ENCODE results near the gene NEGR1. TPM values are rescaled to one million over a fixed set of nuclear protein-coding genes. Genes with fewer than 3 reads are reported as not detected.

NEGR1 gene
- total RNA-seq, 4 donors from 2014 or later: 4.6 to 5.7 (median 5.0) TPM

GRCh38 chr1:71850515-71850914, 431.8 kb downstream of the NEGR1 start:
- ATAC-seq: peak in 1 of 2 donors; percentile 68
- intact Hi-C loops (cut with DNase I; ENCODE audit: low total_unique reads): no loop called here

DNA sequence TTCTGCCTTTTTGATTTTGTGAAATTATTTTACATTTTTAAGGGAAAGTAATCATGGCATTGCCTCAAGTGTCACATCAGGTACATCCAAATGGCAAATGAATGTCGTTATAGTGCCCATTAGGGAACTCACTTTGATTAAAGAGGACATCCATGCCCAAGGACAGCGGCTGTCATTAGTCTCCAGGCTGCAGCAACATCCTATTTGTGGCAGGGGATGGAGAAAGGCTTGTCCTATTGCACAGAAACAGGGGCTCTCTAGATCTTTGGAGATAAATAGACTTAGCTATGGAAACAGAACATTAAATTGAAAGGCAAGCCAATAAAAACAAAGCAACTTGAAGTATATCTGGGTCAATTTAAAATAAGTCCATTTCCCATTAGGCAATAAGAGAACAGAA, 439.3 kb downstream of the NEGR1 start:
- DNase-seq: no peak
- intact Hi-C loops (cut with DNase I; ENCODE audit: low total_unique reads): no loop called here
- H3K27ac ChIP-seq: no peak overlapping the region
- no peaks in the 10 kb centered on the region for H3K36me3 ChIP-seq
- H3K4me1 ChIP-seq: no peaks in the 10 kb centered on the region
- no peak for ATAC-seq
- no peaks in the 10 kb centered on the region for H3K9me3 ChIP-seq
- in situ Hi-C loops (cut with MboI; ENCODE audit: low sequenced_read_pairs in 4 of 4): no loop called here
- H3K4me3 ChIP-seq: no peak overlapping the region
- no peaks in the 10 kb centered on the region for H3K27me3 ChIP-seq
- TF ChIP-seq, protein P1, sequence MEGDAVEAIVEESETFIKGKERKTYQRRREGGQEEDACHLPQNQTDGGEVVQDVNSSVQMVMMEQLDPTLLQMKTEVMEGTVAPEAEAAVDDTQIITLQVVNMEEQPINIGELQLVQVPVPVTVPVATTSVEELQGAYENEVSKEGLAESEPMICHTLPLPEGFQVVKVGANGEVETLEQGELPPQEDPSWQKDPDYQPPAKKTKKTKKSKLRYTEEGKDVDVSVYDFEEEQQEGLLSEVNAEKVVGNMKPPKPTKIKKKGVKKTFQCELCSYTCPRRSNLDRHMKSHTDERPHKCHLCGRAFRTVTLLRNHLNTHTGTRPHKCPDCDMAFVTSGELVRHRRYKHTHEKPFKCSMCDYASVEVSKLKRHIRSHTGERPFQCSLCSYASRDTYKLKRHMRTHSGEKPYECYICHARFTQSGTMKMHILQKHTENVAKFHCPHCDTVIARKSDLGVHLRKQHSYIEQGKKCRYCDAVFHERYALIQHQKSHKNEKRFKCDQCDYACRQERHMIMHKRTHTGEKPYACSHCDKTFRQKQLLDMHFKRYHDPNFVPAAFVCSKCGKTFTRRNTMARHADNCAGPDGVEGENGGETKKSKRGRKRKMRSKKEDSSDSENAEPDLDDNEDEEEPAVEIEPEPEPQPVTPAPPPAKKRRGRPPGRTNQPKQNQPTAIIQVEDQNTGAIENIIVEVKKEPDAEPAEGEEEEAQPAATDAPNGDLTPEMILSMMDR (IDR thresholded peaks at IDR 0.05 in 4 of 5, conservative IDR thresholded peaks at IDR 0.05 in 1 of 5): no peak
- TF ChIP-seq POLR2A (IDR thresholded peaks at IDR 0.05): no peak

More at GRCh38 chr1:71850515-71850914, 431.8 kb downstream of the NEGR1 start:
- H3K36me3 ChIP-seq: no peaks in the 10 kb centered on the region
- DNase-seq: no peak
- no peak for TF ChIP-seq POLR2A (IDR thresholded peaks at IDR 0.05)
- TF ChIP-seq, protein P1 (IDR thresholded peaks at IDR 0.05 in 4 of 5, conservative IDR thresholded peaks at IDR 0.05 in 1 of 5): no peak
- H3K9me3 ChIP-seq: no peaks in the 10 kb centered on the region
- no peaks in the 10 kb centered on the region for H3K4me1 ChIP-seq
- peak overlapping the region; percentile 24 to 63 (median 46) for H3K27ac ChIP-seq
- in situ Hi-C loops (cut with MboI; ENCODE audit: low sequenced_read_pairs in 4 of 4): no loop called here
- H3K27me3 ChIP-seq: no peaks in the 10 kb centered on the region
- H3K4me3 ChIP-seq: no peak overlapping the region

- Histone ChIP-seq H3K4me3 (no peak overlapping the region), H3K27ac (no peak overlapping the region), H3K9me3 (no peaks in the 10 kb centered on the region), H3K36me3 (no peaks in the 10 kb centered on the region), H3K4me1 (no peaks in the 10 kb centered on the region), H3K27me3 (no peaks in the 10 kb centered on the region)
- intact Hi-C loops (cut with DNase I; ENCODE audit: low total_unique reads) (no loop called here), in situ Hi-C loops (cut with MboI; ENCODE audit: low sequenced_read_pairs in 4 of 4) (no loop called here)
- TF ChIP-seq, protein P1 (IDR thresholded peaks at IDR 0.05 in 4 of 5, conservative IDR thresholded peaks at IDR 0.05 in 1 of 5): no peak
- TF ChIP-seq POLR2A (IDR thresholded peaks at IDR 0.05): no peak
- ATAC-seq: no peak
- no peak for DNase-seq
These were observed 442.5 kb downstream of the NEGR1 start for GRCh38 chr1:71839876-71840275.

GRCh38 chr1:71836904-71837303, 445.4 kb downstream of the NEGR1 start:
- Histone ChIP-seq H3K27me3 (no peaks in the 10 kb centered on the region), H3K36me3 (no peaks in the 10 kb centered on the region), H3K4me1 (no peaks in the 10 kb centered on the region), H3K9me3 (no peaks in the 10 kb centered on the region), H3K27ac (no peak overlapping the region), H3K4me3 (no peak overlapping the region)
- intact Hi-C loops (cut with DNase I; ENCODE audit: low total_unique reads): no loop called here
- DNase-seq (no peak), ATAC-seq (no peak)
- in situ Hi-C loops (cut with MboI; ENCODE audit: low sequenced_read_pairs in 4 of 4): no loop called here
- TF ChIP-seq POLR2A (IDR thresholded peaks at IDR 0.05): no peak
- TF ChIP-seq, protein P1 (IDR thresholded peaks at IDR 0.05 in 4 of 5, conservative IDR thresholded peaks at IDR 0.05 in 1 of 5): no peak

DNA sequence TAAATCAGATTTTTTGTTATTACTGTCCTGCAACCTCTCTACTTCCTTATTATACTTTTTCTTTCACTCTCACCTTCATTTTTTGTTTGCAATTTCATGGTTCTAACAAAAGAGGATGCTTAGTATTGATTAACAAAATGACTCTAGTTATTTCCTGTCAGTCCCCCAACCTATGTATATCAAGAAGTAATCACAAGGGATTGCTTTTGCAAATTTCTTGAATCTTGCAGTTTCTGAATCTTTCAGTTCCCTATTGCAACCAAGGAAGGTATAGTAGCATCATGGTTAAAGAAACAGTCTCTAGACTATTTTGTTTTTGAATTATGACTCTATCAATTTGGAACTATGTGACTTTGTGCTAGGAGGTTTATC, 446.9 kb downstream of the NEGR1 start:
- H3K27me3 ChIP-seq: no peaks in the 10 kb centered on the region
- ATAC-seq (no peak), DNase-seq (no peak)
- intact Hi-C loops (cut with DNase I; ENCODE audit: low total_unique reads): no loop called here
- H3K4me1 ChIP-seq: no peaks in the 10 kb centered on the region
- in situ Hi-C loops (cut with MboI; ENCODE audit: low sequenced_read_pairs in 4 of 4): no loop called here
- no peaks in the 10 kb centered on the region for H3K9me3 ChIP-seq
- no peak overlapping the region for H3K27ac ChIP-seq
- no peak overlapping the region for H3K4me3 ChIP-seq
- no peaks in the 10 kb centered on the region for H3K36me3 ChIP-seq
- TF ChIP-seq, protein P1 (IDR thresholded peaks at IDR 0.05 in 4 of 5, conservative IDR thresholded peaks at IDR 0.05 in 1 of 5): no peak
